HUES48 (cell line): ENCODE measurements around the gene HAX1.
"Not testable (repeated sequence)": the region's sequence is repeated elsewhere in the genome, so short reads cannot be mapped to it uniquely, and the experiment has no call there.

Source experiments
- H3K27ac ChIP-seq: one replicate; pipeline ENCODE4 v1.7.0; 2013; ENCODE audit warnings: low read depth, low read length, inconsistent platforms
- H3K27me3 ChIP-seq: 2 replicates; pipeline ENCODE4 v1.6.1; 2013; ENCODE audit warnings: mild to moderate bottlenecking, low read length; ENCODE audit not compliant: control insufficient read depth, insufficient read depth
- H3K36me3 ChIP-seq: 2 replicates; pipeline ENCODE4 v1.6.1; 2013; ENCODE audit warnings: low read length; ENCODE audit not compliant: control insufficient read depth, insufficient read depth
- H3K4me1 ChIP-seq: 2 replicates; pipeline ENCODE4 v1.6.1; 2013; ENCODE audit warnings: mild to moderate bottlenecking, low read length; ENCODE audit not compliant: control insufficient read depth, insufficient read depth
- H3K4me3 ChIP-seq: 2 replicates; pipeline ENCODE4 v1.5.1; 2013; ENCODE audit warnings: mild to moderate bottlenecking, low read depth, low read length
- H3K9ac ChIP-seq: 2 replicates; pipeline ENCODE4 v1.6.1; 2013; ENCODE audit warnings: mild to moderate bottlenecking, low read depth, low read length, moderate library complexity
- H3K9me3 ChIP-seq: 2 replicates; pipeline ENCODE4 v1.6.1; 2013; ENCODE audit warnings: low read length; ENCODE audit not compliant: control insufficient read depth, insufficient read depth

HAX1 gene

DNA sequence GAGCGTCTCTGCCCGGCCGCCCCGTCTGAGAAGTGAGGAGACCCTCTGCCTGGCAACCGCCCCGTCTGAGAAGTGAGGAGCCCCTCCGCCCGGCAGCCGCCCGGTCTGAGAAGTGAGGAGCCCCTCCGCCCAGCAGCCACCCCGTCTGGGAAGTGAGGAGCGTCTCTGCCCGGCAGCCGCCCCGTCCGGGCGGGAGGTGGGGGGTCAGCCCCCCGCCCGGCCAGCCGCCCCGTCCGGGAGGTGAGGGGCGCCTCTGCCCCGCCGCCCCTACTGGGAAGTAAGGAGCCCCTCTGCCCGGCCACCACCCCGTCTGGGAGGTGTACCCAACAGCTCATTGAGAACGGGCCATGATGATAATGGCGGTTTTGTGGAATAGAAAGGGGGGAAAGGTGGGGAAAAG, 15.2 kb downstream of the HAX1 start:
- not testable (repeated sequence) for H3K4me1 ChIP-seq, H3K27me3 ChIP-seq, H3K9ac ChIP-seq, H3K27ac ChIP-seq, H3K4me3 ChIP-seq, H3K9me3 ChIP-seq, H3K36me3 ChIP-seq

DNA sequence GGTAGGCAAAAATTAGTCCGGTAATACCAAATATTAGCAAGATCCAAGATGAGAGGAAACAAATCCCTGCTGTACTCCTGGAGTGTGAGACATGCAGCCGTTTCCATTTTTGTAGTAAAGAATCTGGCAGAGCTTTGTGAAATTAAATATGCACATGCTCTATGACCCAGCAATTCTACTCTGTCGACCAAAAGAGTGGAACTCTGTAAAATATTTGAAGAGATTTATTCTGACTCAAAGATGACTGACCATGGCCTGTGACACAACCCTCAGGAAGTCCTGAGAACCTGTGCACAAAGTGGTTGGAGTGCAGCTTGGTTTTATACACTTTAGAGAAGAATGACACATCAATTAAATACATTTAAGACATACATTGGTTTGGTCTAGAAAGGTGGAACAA, 16.2 kb downstream of the HAX1 start:
- H3K9me3 ChIP-seq: peaks cover 5% of the 10 kb centered on the region; the same call in 1 of the 2 replicates
- no peaks in the 10 kb centered on the region for H3K27me3 ChIP-seq
- no peaks in the 10 kb centered on the region for H3K4me1 ChIP-seq
- H3K9ac ChIP-seq: no peak overlapping the region
- no peak overlapping the region for H3K4me3 ChIP-seq
- no peaks in the 10 kb centered on the region for H3K36me3 ChIP-seq
- H3K27ac ChIP-seq: no peak overlapping the region

DNA sequence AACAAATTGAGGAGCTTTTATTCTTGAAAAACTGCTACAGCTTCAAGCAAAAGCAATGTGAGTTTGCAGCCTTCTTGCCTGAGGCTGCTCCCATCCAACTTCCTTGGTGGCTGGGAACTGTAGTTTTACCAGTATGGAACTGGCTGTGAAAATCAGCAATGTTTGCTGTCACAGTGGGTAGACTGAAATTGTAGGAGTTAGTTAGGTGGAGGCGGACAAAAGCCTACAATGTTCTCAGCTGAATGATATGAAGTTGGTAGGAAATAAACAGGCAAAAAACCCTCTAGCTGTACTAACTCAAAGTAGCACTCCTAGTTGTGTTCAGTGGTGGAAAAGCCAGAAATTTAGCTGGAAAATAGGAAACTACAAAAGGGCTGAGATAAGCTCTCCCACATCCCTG, 18.5 kb downstream of the HAX1 start:
- H3K4me1 ChIP-seq: no peaks in the 10 kb centered on the region
- H3K9ac ChIP-seq: no peak overlapping the region
- no peaks in the 10 kb centered on the region for H3K27me3 ChIP-seq
- no peaks in the 10 kb centered on the region for H3K36me3 ChIP-seq
- H3K9me3 ChIP-seq: no peaks in the 10 kb centered on the region; the same call in none of the 2 replicates
- H3K27ac ChIP-seq: no peak overlapping the region
- no peak overlapping the region for H3K4me3 ChIP-seq

DNA sequence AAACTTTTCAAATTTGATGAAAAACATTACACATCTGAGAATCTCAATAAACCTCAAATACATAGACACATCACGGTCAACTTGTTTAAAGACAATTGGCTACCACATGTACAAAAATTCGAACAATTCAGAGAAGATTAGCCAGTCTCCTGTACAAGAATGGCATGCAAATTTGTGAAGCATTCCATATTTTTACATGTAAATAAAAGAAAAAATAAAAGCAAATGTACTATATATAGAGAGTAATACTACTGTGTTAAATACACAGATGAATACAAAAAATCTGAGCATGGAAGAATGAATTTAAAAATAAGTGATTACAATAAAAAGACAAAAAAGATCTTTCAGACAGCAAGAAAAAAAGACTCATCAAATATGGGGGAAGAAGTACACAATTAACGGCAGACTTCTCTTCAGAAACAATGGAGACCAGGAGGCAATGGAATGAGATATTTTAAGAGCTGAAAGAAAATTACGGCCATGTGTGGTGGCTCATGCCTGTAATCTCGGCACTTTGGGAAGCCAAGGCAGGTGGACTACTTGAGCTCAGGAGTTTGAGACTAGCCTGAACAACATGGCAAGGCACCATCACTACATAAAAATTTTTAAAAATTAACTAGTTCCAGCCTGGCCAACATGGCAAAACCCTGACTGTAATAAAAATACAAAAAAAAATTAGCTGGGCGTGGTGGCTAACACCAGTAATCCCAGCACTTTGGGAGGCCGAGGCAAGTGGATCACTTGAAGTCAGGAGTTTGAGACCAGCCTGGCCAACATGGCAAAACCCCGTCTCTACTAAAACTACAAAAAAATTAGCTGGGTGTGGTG, 23.2 kb downstream of the HAX1 start:
- H3K9me3 ChIP-seq: no peaks in the 10 kb centered on the region; the same call in 1 of the 2 replicates
- no peaks in the 10 kb centered on the region for H3K4me1 ChIP-seq
- no peaks in the 10 kb centered on the region for H3K27me3 ChIP-seq
- no peak overlapping the region for H3K27ac ChIP-seq
- no peak overlapping the region for H3K9ac ChIP-seq
- no peak overlapping the region for H3K4me3 ChIP-seq
- H3K36me3 ChIP-seq: no peaks in the 10 kb centered on the region

DNA sequence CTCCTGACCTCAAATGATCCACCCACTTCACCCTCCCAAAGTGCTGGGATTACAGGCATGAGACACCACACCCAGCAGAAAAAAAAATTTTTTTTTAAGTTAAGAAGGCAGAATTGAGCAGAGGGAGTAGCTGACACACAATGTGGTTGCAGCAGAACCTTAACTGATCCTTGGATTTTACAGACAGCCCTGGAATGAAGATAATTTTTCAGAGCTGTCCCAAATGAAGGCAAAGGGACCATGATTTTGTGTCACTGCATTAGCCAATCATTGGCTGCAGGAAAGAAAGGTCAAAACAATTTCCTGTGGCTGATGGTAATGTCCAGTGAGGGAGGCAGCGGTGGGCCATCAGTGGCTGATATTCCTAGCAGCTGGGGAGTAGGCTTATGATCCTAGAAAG, 29.2 kb downstream of the HAX1 start:
- Histone ChIP-seq H3K27me3 (no peaks in the 10 kb centered on the region), H3K4me3 (no peak overlapping the region), H3K9ac (no peak overlapping the region), H3K9me3 (no peaks in the 10 kb centered on the region; the same call in 1 of the 2 replicates), H3K36me3 (no peaks in the 10 kb centered on the region), H3K4me1 (no peaks in the 10 kb centered on the region), H3K27ac (no peak overlapping the region)

DNA sequence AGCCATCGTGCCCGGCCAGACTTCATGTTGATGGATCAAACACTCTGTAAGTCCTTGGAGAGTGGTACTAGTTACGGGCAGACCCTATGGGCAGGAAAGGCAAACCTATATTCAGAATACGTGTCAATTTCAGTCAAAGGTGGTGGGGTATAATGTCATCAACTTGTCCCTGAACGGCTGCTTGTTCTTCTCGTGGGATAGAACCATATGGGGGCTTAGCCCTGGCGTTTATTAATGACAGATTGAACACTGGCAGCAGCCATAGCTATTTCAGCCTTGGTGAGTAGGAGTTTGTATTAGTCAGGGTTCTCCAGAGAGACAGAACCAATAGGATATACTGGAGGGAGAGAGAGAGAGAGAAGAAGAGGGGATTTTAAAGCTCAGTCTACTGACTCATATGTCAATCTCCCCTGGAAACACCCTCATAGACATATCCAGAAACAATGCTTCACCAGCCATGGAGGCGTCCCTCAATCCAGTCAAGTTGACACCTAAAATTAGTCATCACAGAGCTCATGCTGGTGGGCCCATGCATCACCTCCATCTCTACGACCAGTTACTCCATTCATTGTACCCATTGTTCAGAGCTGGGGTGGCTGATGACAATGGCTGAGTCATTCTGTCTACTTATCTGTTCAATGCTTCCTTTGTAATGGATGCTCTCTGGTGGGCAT, 32.4 kb downstream of the HAX1 start:
- Histone ChIP-seq H3K27me3 (no peaks in the 10 kb centered on the region), H3K9ac (no peak overlapping the region), H3K4me1 (no peaks in the 10 kb centered on the region), H3K27ac (no peak overlapping the region), H3K36me3 (no peaks in the 10 kb centered on the region), H3K4me3 (no peak overlapping the region), H3K9me3 (no peaks in the 10 kb centered on the region)

DNA sequence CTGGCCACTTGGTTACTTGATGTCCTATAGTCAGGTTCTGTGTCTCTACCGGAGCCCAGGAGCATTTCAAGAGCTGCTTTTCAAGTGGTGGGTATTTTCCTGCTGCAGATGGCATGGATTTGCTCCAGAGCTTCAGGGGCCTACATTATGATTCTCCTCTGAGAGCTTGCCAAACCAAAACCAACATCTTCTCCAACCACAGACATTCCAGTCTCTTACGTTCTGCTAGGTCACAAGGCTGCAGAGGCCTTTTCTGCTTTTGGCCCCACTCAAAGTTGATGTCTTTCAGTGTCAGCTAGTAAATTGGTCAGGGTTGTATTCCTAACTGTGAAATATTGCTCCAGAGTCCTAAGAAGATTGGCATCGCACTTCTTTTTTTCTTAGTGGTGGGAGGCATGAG, 33.7 kb downstream of the HAX1 start:
- no peak overlapping the region for H3K9ac ChIP-seq
- H3K27ac ChIP-seq: no peak overlapping the region

DNA sequence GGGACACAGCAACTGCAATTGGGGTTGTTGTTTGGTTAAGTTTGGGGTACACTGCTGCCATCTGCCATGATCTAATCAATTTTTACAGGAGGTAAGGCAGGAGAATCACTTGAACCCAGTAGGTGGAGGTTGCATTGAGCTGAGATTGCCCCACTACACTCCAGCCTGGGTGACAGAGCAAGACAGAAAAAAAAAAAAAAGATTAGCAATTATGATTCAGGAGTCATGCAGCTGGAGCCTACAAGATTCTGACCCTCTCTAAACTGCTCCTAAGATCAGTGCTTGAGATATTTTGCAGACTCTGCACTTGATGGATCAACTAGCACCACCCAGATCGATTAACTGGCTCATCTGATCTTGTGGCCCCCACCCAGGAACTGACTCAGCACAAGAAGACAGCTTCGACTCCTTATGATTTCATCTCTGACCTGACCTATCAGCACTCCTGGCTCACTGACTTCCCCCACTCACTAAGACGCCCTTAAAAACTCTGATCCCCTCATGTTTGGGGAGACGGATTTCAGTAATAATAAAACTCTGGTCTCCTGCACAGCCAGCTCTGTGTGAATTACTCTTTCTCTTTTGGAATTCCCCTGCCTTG, 35.3 kb downstream of the HAX1 start:
- H3K4me1 ChIP-seq, H3K27ac ChIP-seq, H3K9ac ChIP-seq: not testable (repeated sequence)

More for the DNA sequence above, 33.7 kb downstream of the HAX1 start:
- no peaks in the 10 kb centered on the region for H3K27me3 ChIP-seq
- no peaks in the 10 kb centered on the region for H3K9me3 ChIP-seq
- H3K4me3 ChIP-seq: no peak overlapping the region
- no peaks in the 10 kb centered on the region for H3K4me1 ChIP-seq
- H3K36me3 ChIP-seq: no peaks in the 10 kb centered on the region

DNA sequence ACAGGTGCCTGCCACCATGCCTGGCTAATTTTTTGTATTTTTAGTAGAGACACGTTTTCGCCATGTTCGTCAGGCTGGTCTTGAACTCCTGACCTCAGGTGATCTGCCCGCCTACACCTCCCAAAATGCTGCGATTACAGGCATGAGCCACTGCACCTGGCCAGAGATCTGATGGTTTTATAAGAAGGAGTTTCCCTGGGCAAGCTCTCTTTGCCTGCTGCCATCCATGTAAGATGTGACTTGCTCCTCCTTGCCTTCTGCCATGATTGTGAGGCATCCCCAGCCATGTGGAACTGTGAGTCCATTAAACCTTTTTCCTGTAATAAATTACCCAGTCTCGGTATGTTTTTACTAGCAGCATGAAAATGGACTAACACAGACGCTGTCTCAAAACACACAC, 36.7 kb downstream of the HAX1 start:
- H3K27me3 ChIP-seq: not testable (repeated sequence)

More for the DNA sequence above, 35.3 kb downstream of the HAX1 start:
- not testable (repeated sequence) for H3K36me3 ChIP-seq, H3K9me3 ChIP-seq, H3K27me3 ChIP-seq, H3K4me3 ChIP-seq

DNA sequence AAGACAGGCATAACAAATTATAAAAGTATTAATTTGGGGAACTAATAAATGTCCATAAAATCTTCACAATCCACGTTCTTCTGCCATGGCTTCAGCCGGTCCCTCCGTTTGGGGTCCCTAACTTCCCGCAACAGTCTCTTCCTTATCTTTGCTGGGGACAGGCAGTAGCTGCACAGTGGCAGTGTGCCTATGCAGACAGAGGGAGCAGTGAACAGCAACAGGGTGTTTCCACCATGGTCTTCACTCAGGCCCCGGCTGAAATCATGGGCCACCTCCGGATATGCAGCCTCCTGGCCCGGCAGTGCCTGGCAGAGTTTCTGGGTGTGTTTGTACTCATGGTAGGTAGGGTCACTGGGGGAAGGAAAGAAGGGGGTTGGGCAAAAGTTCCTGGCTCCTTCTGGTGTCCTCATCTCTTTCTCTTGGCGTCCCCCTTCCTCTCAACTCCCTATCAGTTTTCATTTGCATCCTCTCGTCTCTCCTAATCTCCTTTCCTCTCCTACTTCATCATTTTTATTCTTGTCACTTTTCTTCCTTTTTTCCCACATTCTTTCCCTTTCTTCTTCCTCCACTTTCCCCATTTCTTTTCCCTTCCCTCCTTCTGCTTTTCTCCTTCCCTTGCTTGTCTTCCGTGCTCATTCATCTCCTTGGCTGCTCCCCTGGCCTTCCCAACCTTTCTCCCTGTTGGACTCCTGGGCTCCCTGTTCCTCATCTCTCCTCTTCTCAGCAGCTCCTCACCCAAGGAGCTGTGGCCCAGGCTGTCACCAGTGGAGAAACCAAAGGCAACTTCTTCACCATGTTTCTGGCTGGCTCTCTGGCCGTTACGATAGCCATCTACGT, 40.0 kb downstream of the HAX1 start:
- H3K27ac ChIP-seq, H3K36me3 ChIP-seq, H3K9ac ChIP-seq, H3K4me3 ChIP-seq, H3K4me1 ChIP-seq, H3K27me3 ChIP-seq, H3K9me3 ChIP-seq: not testable (repeated sequence)

More for the DNA sequence above, 36.7 kb downstream of the HAX1 start:
- not testable (repeated sequence) for H3K36me3 ChIP-seq, H3K4me1 ChIP-seq, H3K27ac ChIP-seq, H3K4me3 ChIP-seq, H3K9me3 ChIP-seq, H3K9ac ChIP-seq
